Globus pallidus (tissue), 1 donor: ENCODE data around the gene FILIP1.

Source experiments
- DNase-seq: peaks from one replicate; pipeline ENCODE4 v3.0.0-alpha.2; 2015; ENCODE audit warnings: low spot score

Gene FILIP1

GRCh38 chr6:75291744-75292143 is 201.9 kb downstream of the FILIP1 start:
- no peak for DNase-seq

- peak; percentile 15 for DNase-seq
Observed at GRCh38 chr6:75291331-75291730, 202.3 kb downstream of the FILIP1 start.

DNA sequence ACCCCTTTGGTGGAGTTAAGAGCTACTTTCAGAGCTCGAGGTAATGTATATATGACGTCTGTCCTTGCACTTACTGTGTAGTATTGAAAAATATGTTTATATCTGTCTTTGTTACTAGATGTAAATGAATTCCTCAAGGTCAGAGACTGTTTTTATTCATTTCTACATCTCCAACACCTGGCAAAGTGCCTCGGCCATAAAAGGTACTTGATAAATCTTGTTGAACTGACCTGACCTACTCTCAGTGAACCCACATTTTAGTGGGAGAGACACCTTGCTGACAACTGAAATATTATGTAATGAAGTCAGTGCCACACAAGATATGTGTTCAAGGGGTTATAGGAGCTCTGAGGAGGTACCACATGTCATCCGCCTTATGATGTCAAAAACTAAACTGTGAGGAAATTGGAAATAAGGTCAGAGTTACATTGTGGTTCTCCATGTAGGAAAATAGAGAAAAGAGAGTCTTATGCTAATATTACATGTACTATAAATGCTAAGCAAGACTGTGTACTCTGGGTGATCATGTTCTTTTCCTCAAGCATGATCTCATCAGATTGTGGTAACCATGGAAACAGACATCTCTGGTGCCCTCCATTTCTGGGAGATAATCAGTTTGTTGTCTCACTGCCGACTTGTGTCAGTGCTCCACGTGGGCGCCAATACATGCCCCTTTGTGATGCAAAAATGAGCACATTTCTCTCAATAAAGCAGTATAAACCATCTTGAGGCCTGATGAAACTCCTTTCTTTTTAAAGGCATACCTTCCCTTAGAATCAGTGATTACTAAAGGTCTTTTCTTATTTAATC is 203.3 kb downstream of the FILIP1 start:
- peak; percentile 91 for DNase-seq

GRCh38 chr6:75288023-75288422 is 205.6 kb downstream of the FILIP1 start:
- no peak for DNase-seq

GRCh38 chr6:75287424-75287823 is 206.2 kb downstream of the FILIP1 start:
- no peak for DNase-seq

- no peak for DNase-seq
Observed at GRCh38 chr6:75286955-75287354, 206.6 kb downstream of the FILIP1 start.

DNA sequence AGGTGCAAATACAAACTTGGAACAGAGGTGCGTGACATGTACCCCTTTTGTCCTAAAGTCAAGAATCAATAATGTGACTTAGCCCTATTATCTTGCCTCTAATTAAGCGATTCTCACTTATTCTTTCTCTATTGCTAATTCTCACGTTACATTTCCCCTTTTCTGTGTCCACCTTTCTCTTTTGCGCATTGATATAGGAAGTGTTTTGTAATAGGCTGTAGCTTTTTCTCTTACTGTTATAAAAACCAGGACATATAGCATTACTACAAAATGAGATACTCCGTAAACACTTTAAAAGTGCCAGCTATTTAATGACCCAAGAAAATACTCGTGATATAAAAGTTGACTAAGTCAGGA is 208.3 kb downstream of the FILIP1 start:
- DNase-seq = no peak

DNA sequence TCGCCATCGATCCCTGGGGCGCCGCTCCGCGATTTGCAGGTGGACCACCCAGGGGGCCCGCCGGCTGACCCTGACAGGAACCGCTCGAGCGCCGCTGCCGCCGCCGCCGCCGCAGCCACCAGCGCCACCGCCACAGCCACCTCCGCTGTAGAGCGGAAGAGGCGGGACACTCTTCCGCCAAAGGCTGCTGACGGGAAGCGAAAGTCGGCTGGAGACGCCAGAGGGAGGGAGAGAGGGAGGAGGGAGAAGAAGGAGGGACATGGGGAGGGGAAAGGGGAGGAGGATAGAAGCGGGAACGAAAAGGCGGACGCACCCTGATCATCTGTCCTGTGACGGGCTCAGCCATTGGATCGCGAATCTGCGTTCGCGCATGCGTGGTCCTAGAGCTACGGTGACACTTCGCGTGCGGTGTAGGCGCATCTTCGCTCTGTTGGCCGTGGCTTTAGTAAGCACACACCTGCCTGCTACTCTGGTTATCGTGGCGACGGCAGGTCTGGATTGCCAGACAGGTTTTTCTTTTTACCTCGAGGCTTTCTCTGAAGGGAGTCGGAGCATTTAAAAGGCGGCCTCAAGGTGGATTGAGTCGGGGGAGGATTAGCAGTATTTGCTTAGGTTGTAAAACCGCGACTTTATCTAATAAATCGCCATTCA is 208.8 kb downstream of the FILIP1 start, which contains the start of gene TMEM30A:
Gene TMEM30A, minus strand, starts transcription at position 161 of the 651 bp plus-strand sequence. Its CDS starts 154 bp downstream, at position 7.
- peak; percentile 99 for DNase-seq

GRCh38 chr6:75283907-75284631 is 209.5 kb downstream of the FILIP1 start:
- DNase-seq = no peak

- DNase-seq = no peak
Observed at GRCh38 chr6:75282706-75283105, 210.9 kb downstream of the FILIP1 start.

- no peak for DNase-seq
Observed at GRCh38 chr6:75281653-75282052, 211.9 kb downstream of the FILIP1 start.

DNA sequence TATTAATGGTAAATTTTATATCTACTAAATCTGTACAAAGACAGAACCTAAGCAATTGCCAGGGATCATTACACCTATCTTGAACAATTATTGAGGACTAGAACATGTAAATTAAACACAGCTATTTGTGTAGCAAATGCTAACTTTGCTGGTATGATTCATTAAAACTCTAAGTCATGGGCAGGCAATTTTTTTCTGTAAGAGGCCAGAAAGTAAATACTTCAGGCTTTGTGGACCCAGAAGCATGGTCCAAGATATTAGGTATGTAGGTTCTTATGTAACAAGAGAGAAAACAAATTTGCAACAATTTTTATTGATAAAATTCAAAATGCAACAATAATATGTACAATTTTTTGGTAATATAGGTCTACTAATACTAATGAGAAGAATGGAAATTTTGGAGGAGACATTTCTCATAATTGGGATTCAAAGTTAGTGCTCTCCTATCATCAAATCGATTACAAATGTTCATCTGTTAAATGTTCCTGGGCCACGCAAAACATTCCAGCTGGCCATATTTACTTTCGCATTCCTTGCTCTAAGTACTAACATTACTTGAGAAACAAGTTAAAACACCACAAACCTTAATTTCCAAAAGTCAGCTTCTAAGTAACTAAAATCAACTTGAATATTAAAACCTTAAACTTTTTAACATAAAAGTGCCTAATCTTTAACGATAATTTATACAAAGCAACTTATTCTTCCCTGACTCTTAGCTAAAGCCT is 213.3 kb downstream of the FILIP1 start:
- DNase-seq = no peak

DNA sequence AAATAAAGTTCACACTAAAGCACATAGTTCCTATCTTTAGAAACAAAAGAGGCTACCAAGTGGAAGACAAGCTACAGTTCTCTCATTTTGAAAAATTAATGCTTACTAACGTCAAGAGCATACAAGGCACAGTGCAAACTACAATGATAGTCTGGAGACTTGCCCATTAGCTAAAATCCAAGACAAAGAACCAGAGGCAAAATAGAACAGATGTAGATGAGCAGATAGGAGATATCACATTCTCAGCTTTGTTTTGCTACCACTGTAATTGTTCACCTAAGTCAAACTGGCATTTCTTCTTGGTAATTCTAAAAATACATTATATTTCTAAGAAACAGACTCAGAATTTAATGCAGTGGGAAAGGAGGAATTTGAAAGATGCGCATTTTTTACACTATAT is 214.2 kb downstream of the FILIP1 start:
- DNase-seq = no peak

DNA sequence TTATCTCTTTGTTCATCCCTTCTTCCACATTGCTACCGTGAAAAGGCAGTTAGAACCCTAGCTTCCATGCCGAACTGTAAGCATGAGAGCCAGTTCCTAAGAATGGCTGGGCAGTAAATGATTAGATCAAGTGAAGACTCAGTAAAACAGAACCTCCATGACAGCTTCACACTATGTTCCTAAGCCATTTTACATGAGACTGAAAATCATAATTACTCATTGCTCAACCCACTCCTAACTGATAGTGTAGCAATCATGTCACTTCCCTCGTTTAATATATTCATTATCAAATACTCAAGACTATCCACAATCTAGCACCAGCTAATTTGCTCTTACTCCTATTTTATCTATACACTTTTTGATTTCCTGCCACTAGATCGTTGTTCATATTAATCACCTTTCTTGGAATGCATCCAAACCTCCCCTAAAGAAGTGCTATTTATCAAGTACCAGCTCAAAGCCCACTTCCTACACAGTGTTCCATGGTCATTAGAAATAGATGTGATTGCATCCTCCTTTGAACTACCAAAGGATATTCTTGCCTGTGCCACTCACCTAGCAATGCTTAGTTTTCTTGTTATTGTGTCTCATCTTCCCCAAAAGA is 215.0 kb downstream of the FILIP1 start:
- DNase-seq = no peak

- DNase-seq = no peak
Observed at GRCh38 chr6:75275067-75275466, 218.5 kb downstream of the FILIP1 start.

- no peak for DNase-seq
Observed at GRCh38 chr6:75273009-75273408, 220.6 kb downstream of the FILIP1 start.

DNA sequence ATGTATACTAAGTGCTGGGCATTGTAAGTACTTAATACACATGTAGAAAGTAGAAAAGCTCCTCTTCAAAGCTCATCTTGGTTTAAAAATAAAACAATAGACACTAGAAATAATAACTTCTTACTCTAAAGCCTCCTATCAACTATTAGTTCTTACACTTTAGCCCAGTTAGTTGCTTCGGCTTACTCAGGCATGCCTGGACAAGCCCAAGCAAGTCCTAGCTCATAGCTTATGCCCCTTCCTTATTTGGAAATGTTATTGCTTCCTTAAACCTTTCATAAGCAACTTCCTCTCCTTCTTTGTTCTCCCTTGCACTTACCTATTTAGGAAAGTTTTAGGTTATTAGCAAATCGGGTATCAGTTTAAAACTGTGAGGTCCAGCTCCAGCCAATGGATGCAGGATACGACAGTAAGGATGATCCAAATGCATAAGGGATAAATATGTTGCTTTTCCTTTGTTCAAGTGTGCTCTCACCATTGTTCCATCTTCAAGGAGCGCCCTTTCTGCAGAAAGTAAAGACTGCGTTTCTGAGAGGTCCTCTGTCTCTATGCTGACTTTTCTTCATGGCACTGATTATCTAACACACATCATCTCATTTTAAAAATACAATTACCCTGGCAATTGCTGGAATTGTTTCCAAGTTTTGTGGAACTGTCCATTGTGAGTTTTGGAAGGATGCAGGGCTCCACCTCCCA is 221.3 kb downstream of the FILIP1 start:
- DNase-seq = no peak

DNA sequence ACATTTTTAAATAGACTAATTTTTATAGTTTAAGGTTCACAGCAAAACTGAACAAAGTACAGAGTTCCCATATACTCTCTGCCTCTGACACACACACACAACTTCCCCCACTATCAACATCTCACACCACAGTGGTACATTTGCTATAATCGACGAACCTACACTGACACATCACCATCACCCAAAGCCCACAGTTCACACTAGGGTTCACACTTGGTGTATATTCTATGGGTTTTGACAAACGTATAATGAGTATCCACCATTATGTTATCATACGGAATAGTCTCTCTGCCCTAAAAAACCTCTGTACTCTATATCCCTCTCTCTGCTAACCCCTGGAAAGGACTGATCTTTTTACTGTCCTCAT is 224.6 kb downstream of the FILIP1 start:
- no peak for DNase-seq

DNA sequence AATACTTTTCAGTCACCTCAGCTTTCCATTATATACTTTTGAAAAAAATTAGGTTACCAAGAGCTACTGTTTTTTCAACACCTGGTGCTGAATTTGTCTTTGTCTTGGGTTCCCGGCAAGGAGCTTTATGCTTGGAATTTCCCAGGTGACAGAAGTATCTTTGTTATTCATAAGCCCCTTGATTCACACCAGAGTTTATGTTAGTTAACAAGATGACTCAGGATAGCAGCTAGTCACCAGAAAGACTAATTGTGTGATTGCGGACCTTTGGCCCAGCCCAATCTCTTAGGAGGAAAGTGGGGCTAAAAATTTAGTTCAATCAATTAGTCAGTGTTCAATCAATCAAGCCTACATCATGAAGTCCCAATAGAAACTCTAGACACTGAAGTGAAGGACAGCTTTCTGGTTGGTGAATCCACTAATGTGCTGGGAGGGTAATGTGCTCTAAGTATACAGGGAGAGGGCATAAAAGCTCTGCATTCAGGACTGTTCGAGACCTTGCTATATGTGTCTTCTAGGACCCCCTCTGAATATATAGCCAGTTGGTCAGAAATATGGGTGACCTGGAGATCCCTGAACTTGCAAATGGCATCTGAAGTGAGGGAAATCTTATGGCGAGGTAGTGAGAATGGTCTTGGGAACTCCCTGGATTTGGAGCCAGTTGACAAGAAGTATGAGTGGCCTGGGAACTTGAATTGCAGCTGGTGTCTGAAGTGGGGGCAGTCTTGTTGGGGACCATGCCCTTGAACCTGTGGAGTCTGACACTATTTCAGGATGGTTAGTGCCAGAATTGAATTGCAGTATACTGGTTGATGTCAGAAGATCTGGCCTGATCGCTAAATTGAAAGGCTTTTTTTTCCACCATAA is 225.2 kb downstream of the FILIP1 start:
- DNase-seq = no peak

GRCh38 chr6:75267461-75267860 is 226.1 kb downstream of the FILIP1 start:
- no peak for DNase-seq
